Fibroblast of lung (primary cell): ENCODE results near the gene DLX4.

ENCODE experiments used
- EZH2 ChIP-seq: IDR thresholded peaks from 2 replicates; pipeline ENCODE4 v1.5.1; 2012; ENCODE audit warnings: low read length, control low read depth, mild to moderate bottlenecking; ENCODE audit errors: missing control alignments
- TF ChIP-seq, protein P1 (sequence below), 2 donors: IDR thresholded peaks in 1 of 2; conservative IDR thresholded peaks in 1 of 2; 1 replicate in 1 of 2; 2 replicates in 1 of 2; pipeline ENCODE4 v1.5.1; 2011 to 2012; ENCODE audit warnings: low read length in 2 of 2, control low read depth in 1 of 2, inconsistent platforms in 1 of 2, low read depth in 1 of 2, mild to moderate bottlenecking in 1 of 2

DNA sequence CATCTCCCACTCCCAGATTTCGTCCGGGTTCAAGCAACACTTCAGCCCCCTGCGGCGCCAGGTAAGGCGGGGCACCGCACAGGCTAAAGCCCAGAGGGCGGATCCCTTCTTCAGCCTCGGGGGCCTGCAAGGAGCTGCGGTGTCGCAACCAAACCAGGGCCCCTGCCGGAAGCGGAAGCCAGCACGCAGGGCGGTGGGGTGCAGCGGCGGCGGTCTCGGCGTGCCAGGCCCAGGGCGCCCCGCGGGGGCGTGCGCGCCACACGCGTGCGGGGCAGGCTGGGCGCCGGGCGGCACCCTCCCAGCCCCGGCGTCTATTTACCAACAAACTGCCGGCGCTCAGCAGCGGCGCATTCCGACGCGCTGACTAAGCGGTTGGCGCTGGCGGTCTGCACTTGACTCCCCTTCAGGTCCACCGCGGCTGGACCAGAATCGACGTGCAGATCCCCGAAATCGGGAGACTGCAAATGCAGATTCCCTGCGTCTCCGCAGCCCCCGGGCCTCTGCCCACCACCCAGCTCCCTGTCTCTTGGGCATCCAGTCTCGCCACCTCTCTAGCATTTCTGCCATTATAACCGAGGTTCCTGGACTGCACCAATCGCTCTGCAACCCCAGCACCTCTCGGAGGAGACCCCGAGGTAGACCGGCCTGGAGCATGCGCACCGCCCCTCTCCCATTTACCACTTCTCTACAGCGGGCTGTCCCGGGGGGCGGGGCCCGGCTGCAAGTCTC, 421 bp upstream of the DLX4 start:
- TF ChIP-seq, protein P1, sequence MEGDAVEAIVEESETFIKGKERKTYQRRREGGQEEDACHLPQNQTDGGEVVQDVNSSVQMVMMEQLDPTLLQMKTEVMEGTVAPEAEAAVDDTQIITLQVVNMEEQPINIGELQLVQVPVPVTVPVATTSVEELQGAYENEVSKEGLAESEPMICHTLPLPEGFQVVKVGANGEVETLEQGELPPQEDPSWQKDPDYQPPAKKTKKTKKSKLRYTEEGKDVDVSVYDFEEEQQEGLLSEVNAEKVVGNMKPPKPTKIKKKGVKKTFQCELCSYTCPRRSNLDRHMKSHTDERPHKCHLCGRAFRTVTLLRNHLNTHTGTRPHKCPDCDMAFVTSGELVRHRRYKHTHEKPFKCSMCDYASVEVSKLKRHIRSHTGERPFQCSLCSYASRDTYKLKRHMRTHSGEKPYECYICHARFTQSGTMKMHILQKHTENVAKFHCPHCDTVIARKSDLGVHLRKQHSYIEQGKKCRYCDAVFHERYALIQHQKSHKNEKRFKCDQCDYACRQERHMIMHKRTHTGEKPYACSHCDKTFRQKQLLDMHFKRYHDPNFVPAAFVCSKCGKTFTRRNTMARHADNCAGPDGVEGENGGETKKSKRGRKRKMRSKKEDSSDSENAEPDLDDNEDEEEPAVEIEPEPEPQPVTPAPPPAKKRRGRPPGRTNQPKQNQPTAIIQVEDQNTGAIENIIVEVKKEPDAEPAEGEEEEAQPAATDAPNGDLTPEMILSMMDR (conservative IDR thresholded peaks at IDR 0.05 in 1 of 2, IDR thresholded peaks at IDR 0.05 in 1 of 2; ENCODE audit: low read depth in 1 of 2, low read length in 2 of 2), result no peak
- TF ChIP-seq EZH2, result peak; percentile 14
